WTC11 (cell line): Measurements from ENCODE around the gene PCIF1.

Source experiments
- ATF1 ChIP-seq: sonication (generic); formaldehyde crosslinking; IDR thresholded peaks from 2 replicates; pipeline ENCODE4 v1.8.1; 2023; ENCODE audit warnings: mild to moderate bottlenecking, moderate library complexity, missing genetic modification reagents
- CBFB ChIP-seq: sonication (generic); formaldehyde crosslinking; IDR thresholded peaks from 2 replicates; pipeline ENCODE4 v1.8.1; 2022; ENCODE audit warnings: mild to moderate bottlenecking, low read depth, missing genetic modification reagents
- FOXP1 ChIP-seq: sonication (generic); formaldehyde crosslinking; IDR thresholded peaks from 2 replicates; pipeline ENCODE4 v1.8.0; 2022; ENCODE audit warnings: missing genetic modification reagents, mild to moderate bottlenecking, moderate library complexity, borderline replicate concordance
- ZNF138 ChIP-seq: sonication (generic); formaldehyde crosslinking; conservative IDR thresholded peaks from 2 replicates; pipeline ENCODE4 v1.8.1; 2022; ENCODE audit warnings: mild to moderate bottlenecking, moderate library complexity, missing genetic modification reagents
- TF ChIP-seq, protein P1 (sequence below): sonication (generic); formaldehyde crosslinking; IDR thresholded peaks from 2 replicates; pipeline ENCODE4 v1.8.0; 2022; ENCODE audit warnings: mild to moderate bottlenecking, missing genetic modification reagents
- TF ChIP-seq, protein P2 (sequence below): sonication (generic); formaldehyde crosslinking; conservative IDR thresholded peaks from 2 replicates; pipeline ENCODE4 v1.8.1; 2022; ENCODE audit warnings: mild to moderate bottlenecking, missing genetic modification reagents
- TF ChIP-seq, protein P3 (sequence below): fragments of 200-600 bp; IDR thresholded peaks from 2 replicates; pipeline ENCODE4 v1.8.0; 2022; ENCODE audit warnings: antibody characterized with exemption
- TF ChIP-seq, protein P4 (sequence below): sonication (generic); formaldehyde crosslinking; IDR thresholded peaks from 2 replicates; pipeline ENCODE4 v1.8.0; 2022; ENCODE audit warnings: mild to moderate bottlenecking, missing genetic modification reagents

DNA sequence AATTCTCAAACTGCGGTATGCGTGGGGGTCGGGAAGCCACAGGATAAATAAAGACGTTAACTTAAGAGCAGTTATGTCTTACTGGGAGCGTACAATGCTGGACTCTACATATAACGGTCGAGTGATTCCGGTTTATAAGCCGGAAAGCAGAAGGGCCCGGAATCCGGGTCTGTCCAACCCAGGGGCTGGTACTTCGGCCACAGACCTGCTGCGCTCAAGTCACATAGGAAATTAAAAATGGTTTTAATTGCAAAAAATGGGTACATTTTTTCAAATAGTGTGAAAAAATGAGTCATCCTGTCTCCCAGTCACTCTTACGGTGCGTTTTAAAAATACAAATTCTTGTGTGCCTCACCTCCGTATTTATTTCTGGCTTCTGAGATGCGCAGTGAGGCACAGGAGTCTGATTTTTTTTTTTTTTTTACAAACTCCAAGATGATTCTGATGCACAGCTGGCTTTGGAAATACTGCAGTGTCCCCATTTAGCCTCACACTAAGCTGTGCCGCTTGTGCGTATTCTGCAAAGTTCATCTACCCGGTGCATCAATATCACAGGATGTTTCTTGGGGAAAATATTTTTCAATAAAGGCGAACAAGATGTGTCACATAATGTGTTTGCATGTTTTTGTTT, 1.0 kb downstream of the PCIF1 start:
- no peak for TF ChIP-seq FOXP1
- TF ChIP-seq CBFB (CRISPR knock-in tag), result no peak
- TF ChIP-seq, protein P1, sequence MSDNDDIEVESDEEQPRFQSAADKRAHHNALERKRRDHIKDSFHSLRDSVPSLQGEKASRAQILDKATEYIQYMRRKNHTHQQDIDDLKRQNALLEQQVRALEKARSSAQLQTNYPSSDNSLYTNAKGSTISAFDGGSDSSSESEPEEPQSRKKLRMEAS (CRISPR knock-in tag), result no peak
- TF ChIP-seq, protein P2, sequence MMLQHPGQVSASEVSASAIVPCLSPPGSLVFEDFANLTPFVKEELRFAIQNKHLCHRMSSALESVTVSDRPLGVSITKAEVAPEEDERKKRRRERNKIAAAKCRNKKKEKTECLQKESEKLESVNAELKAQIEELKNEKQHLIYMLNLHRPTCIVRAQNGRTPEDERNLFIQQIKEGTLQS, result no peak
- TF ChIP-seq, protein P3, sequence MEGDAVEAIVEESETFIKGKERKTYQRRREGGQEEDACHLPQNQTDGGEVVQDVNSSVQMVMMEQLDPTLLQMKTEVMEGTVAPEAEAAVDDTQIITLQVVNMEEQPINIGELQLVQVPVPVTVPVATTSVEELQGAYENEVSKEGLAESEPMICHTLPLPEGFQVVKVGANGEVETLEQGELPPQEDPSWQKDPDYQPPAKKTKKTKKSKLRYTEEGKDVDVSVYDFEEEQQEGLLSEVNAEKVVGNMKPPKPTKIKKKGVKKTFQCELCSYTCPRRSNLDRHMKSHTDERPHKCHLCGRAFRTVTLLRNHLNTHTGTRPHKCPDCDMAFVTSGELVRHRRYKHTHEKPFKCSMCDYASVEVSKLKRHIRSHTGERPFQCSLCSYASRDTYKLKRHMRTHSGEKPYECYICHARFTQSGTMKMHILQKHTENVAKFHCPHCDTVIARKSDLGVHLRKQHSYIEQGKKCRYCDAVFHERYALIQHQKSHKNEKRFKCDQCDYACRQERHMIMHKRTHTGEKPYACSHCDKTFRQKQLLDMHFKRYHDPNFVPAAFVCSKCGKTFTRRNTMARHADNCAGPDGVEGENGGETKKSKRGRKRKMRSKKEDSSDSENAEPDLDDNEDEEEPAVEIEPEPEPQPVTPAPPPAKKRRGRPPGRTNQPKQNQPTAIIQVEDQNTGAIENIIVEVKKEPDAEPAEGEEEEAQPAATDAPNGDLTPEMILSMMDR, result no peak
- no peak for TF ChIP-seq ZNF138
- TF ChIP-seq, protein P4, sequence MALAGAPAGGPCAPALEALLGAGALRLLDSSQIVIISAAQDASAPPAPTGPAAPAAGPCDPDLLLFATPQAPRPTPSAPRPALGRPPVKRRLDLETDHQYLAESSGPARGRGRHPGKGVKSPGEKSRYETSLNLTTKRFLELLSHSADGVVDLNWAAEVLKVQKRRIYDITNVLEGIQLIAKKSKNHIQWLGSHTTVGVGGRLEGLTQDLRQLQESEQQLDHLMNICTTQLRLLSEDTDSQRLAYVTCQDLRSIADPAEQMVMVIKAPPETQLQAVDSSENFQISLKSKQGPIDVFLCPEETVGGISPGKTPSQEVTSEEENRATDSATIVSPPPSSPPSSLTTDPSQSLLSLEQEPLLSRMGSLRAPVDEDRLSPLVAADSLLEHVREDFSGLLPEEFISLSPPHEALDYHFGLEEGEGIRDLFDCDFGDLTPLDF (CRISPR knock-in tag), result no peak
- no peak for TF ChIP-seq ATF1 (CRISPR knock-in tag)
